ENCODE measurements around the gene PTPN14.

DNA sequence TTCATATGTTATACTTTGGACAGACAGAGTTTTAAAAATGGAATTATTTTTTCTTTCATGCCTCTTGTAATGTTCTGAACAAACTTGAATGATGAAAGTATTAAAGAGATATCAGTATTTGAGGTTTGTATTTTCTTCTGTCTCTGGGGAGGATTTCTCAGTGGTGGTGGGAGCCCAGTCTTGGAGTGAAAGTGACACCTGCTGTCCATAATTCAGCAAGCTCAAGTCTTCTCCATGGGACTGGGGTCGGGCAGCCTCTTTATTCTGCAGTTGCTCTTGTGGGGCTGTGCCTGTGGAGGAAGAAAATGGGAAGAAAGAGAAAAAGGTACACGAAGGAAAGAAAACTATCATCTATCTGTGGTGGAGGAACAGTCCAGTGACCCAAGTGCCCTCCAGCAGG, 214.4 kb downstream of the PTPN14 start:
- TF ChIP-seq POLR2A (IDR thresholded peaks at IDR 0.05; ENCODE audit: low read length) (no peak), GATA1 (IDR thresholded peaks at IDR 0.05; ENCODE audit: low read depth, low read length) (no peak)
